GM13977 (cell line): Measurements from ENCODE around the gene KRT2.
"Not testable (repeated sequence)": the region's sequence is repeated elsewhere in the genome, so short reads cannot be mapped to it uniquely, and the experiment has no call there.

Experiments
- DNase-seq: peaks from one replicate; pipeline ENCODE4 v3.0.0; 2012; ENCODE audit warnings: low spot score
- in situ Hi-C: fragments of 300-500 bp; cut with MboI; formaldehyde crosslinking; loops from one replicate; pipeline ENCODE4 v1.12.0; 2022; ENCODE audit warnings: low sequenced_read_pairs, low pct_unique_long_range_greater_than_20kb, mixed read lengths, inconsistent platforms; ENCODE audit not compliant: unreplicated experiment
- TF ChIP-seq, protein P1 (sequence below): IDR thresholded peaks from 2 replicates; pipeline ENCODE4 v1.5.1; 2012; ENCODE audit warnings: mild to moderate bottlenecking, control low read depth; ENCODE audit not compliant: insufficient read depth; ENCODE audit errors: extremely low read depth, missing control alignments

Gene KRT2

GRCh38 chr12:52670506-52670905 lies 18.5 kb upstream of the KRT2 start:
- DNase-seq: no peak
- in situ Hi-C loops: no loop called here
- TF ChIP-seq, protein P1, sequence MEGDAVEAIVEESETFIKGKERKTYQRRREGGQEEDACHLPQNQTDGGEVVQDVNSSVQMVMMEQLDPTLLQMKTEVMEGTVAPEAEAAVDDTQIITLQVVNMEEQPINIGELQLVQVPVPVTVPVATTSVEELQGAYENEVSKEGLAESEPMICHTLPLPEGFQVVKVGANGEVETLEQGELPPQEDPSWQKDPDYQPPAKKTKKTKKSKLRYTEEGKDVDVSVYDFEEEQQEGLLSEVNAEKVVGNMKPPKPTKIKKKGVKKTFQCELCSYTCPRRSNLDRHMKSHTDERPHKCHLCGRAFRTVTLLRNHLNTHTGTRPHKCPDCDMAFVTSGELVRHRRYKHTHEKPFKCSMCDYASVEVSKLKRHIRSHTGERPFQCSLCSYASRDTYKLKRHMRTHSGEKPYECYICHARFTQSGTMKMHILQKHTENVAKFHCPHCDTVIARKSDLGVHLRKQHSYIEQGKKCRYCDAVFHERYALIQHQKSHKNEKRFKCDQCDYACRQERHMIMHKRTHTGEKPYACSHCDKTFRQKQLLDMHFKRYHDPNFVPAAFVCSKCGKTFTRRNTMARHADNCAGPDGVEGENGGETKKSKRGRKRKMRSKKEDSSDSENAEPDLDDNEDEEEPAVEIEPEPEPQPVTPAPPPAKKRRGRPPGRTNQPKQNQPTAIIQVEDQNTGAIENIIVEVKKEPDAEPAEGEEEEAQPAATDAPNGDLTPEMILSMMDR: no peak

GRCh38 chr12:52669941-52670340 lies 17.9 kb upstream of the KRT2 start:
- in situ Hi-C loops, DNase-seq: not testable (repeated sequence)

GRCh38 chr12:52669426-52669825 lies 17.4 kb upstream of the KRT2 start:
- in situ Hi-C loops: no loop called here
- TF ChIP-seq, protein P1: no peak
- DNase-seq: no peak

GRCh38 chr12:52667931-52668330 lies 15.9 kb upstream of the KRT2 start:
- in situ Hi-C loops: no loop called here
- no peak for DNase-seq
- TF ChIP-seq, protein P1: no peak

DNA sequence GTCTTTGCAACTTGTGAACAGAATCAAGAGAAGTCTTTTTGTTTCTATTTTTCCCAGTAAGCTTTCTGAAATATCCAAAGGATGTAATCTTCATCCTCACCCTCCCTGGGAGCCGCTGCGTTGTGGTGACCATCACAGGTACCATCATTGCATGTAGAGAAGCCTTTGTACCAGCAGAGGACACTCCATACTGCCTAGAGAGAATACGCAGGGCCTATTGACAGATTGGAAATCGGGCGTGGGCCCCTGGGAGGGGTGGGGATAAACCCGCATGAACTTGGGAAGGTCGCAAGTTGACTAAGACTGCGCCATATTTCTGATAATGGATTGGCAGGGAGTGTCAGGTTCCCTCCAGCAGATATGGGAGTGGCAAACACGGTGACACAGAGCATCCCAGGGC lies 15.5 kb upstream of the KRT2 start:
- in situ Hi-C loops: no loop called here
- no peak for DNase-seq
- TF ChIP-seq, protein P1: no peak

- DNase-seq: no peak
- in situ Hi-C loops: no loop called here
- TF ChIP-seq, protein P1: no peak
These were observed 14.5 kb upstream of the KRT2 start for GRCh38 chr12:52666471-52666870.

DNA sequence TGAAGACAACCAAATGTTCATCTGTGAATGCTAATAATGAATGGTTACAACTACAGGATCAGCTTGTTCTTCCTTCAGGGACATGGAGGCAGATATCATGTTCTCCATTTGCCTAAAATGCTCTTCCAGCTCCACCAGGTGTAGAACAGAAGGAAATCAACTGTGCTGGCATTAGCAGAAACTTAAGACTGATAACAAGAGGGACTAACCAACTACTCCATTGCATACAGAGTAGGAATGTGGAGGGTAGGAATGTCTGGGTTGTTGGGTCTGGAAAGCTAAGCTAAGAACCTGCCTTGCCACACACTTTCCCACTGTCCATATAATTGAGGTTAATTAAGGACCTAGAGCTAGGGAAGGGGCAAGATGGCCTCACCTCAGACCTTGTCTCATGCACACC lies 11.4 kb upstream of the KRT2 start:
- in situ Hi-C loops: no loop called here
- DNase-seq: no peak
- TF ChIP-seq, protein P1: no peak
